ENCODE results near the gene DTD2. TPM values are rescaled to one million over a fixed set of nuclear protein-coding genes. Genes with fewer than 3 reads are reported as not detected.

Gene DTD2
- total RNA-seq, 5 donors from 2014 or later (not counting 1 experiment from before 2014, with no cell fraction given): 11.3 to 23.6 (median 18.1) TPM

DNA sequence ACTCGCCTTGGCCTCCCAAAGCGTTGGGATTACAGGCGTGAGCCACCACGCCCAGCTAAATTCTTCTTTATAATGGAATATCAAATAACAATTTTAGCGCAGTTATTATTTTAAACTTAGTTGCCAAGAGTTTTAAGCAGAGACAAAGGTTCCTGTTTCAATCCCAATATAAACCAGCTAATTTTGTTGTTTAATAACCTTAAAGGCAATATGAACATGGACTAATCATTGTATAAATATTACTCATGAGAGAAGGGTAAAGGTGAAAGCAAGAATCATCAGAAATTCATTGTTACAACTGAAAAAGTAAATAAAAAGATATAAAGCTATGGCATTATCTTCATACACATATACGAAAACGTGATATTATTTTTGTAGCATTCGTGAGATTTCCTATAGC, 8.2 kb downstream of the DTD2 start:
- H3K4me3 Mint-ChIP-seq: no peak overlapping the region
- POLR2A ChIA-PET: no interaction called here

DNA sequence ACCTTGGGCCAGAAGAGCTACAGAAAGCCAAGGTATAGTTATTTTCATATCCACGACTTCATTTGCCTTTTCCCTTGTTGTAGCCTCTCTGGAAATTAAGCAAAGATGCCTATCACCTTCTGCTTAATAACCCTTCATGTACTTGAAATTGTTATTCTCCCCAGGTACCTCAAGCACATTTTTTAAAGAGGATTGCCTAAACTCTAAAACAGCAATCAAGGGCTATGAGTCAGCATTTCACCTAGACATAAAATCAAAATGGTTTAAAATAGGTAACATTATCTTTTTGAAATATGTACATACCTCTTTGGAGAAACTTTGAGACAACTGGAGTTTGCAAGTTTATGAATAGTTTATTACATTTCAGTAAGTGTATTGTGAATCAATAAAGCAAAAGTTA, 11.6 kb downstream of the DTD2 start:
- Mint-ChIP-seq H3K4me1 (peaks cover 0 to 3% (median 0%) of the 10 kb centered on the region in 3 donors), H3K27me3 (no peaks in the 10 kb centered on the region), H3K4me3 (no peak overlapping the region), H3K27ac (no peak overlapping the region), H3K36me3 (peaks cover 30% of the 10 kb centered on the region), H3K9me3 (peaks cover 0 to 4% (median 3%) of the 10 kb centered on the region in 3 donors)
- no peak for DNase-seq
- CTCF ChIA-PET: interaction anchor here in 1 of 2 donors (0.7 to 1.4 kb wide), 2 partner anchors 12 to 25 kb away, joined by 3 to 4 read pairs; partner anchors contain the start of genes DTD2 and HEATR5A
- Histone ChIP-seq H3K9me3 (no peaks in the 10 kb centered on the region), H3K4me3 (ENCODE audit: control insufficient read depth in 1 of 2, extremely low read depth in 1 of 2, low read length in 1 of 2) (no peak overlapping the region), H3K36me3 (ENCODE audit: control insufficient read depth in 2 of 2, extremely low read depth in 1 of 2, insufficient read depth in 1 of 2, low read length in 1 of 2) (peaks cover 0 to 2% of the 10 kb centered on the region in 2 donors), H3K27me3 (replicated peaks in 1 of 2; ENCODE audit: control insufficient read depth in 2 of 2, extremely low read depth in 1 of 2, insufficient read depth in 2 of 2, low read length in 1 of 2) (no peaks in the 10 kb centered on the region), H3K27ac (ENCODE audit: low read length) (no peak overlapping the region), H3K4me1 (ENCODE audit: control insufficient read depth in 1 of 2, extremely low read depth in 1 of 2, insufficient read depth in 2 of 2, low read length in 2 of 2) (no peaks in the 10 kb centered on the region)
- POLR2A ChIA-PET: no interaction called here
- ATAC-seq (replicated peaks in 1 of 4): no peak
- WGBS (ENCODE audit: insufficient coverage): 100% methylated on average over 1 of the region's 1 CpG

More for the DNA sequence above, 8.2 kb downstream of the DTD2 start:
- DNase-seq: no peak
- no peak overlapping the region for H3K27ac ChIP-seq (ENCODE audit: low read length)
- Mint-ChIP-seq H3K9me3 (peaks cover 0 to 1% (median 1%) of the 10 kb centered on the region in 3 donors), H3K27ac (no peak overlapping the region), H3K4me1 (peaks cover 5 to 7% (median 5%) of the 10 kb centered on the region in 3 donors), H3K36me3 (peaks cover 43% of the 10 kb centered on the region), H3K27me3 (no peaks in the 10 kb centered on the region)
- no peaks in the 10 kb centered on the region for H3K9me3 ChIP-seq
- no peaks in the 10 kb centered on the region for H3K27me3 ChIP-seq (replicated peaks in 1 of 2; ENCODE audit: control insufficient read depth in 2 of 2, extremely low read depth in 1 of 2, insufficient read depth in 2 of 2, low read length in 1 of 2)
- CTCF ChIA-PET: interaction anchor here (0.6 to 1.7 kb wide), 8 partner anchors 9 to 791 kb away, joined by 3 to 7 read pairs (median 3); partner anchors contain the start of gene HEATR5A (in 1 of the 2)
- no CpG with 5 or more reads among the region's 8 CpGs for WGBS (ENCODE audit: insufficient coverage)
- no peak overlapping the region for H3K4me3 ChIP-seq (ENCODE audit: control insufficient read depth in 1 of 2, extremely low read depth in 1 of 2, low read length in 1 of 2)
- H3K4me1 ChIP-seq (ENCODE audit: control insufficient read depth in 1 of 2, extremely low read depth in 1 of 2, insufficient read depth in 2 of 2, low read length in 2 of 2): no peaks in the 10 kb centered on the region
- H3K36me3 ChIP-seq (ENCODE audit: control insufficient read depth in 2 of 2, extremely low read depth in 1 of 2, insufficient read depth in 1 of 2, low read length in 1 of 2): peaks cover 0 to 16% of the 10 kb centered on the region in 2 donors
- ATAC-seq (replicated peaks in 1 of 4): no peak

DNA sequence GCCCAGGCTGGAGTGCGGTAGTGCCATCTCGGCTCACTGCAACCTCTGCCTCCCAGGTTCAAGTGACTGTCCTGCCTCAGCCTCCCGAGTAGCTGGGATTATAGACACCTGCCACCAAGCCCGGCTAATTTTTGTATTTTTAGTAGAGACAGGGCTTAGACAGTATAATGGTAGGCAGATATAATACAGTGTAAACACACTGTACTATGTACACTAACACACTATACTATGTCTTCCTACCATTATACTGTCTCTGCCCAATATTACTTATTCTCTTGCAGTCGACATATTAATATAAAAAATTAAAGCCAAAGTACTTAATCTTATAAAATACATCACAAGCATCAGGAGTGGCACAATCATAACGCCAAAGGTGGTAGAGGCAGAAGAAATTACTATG, 15.0 kb downstream of the DTD2 start:
- WGBS (ENCODE audit: insufficient coverage): 100% methylated on average over 2 of the region's 6 CpGs
- H3K27ac ChIP-seq (ENCODE audit: low read length): no peak overlapping the region
- no peaks in the 10 kb centered on the region for H3K9me3 ChIP-seq
- no peaks in the 10 kb centered on the region for H3K36me3 ChIP-seq (ENCODE audit: control insufficient read depth in 2 of 2, extremely low read depth in 1 of 2, insufficient read depth in 1 of 2, low read length in 1 of 2)
- Mint-ChIP-seq H3K27ac (no peak overlapping the region), H3K27me3 (no peaks in the 10 kb centered on the region), H3K36me3 (peaks cover 32% of the 10 kb centered on the region), H3K4me3 (no peak overlapping the region), H3K4me1 (no peaks in the 10 kb centered on the region), H3K9me3 (peaks cover 0 to 4% (median 3%) of the 10 kb centered on the region in 3 donors)
- ChIA-PET POLR2A (no interaction called here), CTCF (no interaction called here)
- no peak overlapping the region for H3K4me3 ChIP-seq (ENCODE audit: control insufficient read depth in 1 of 2, extremely low read depth in 1 of 2, low read length in 1 of 2)
- no peak for DNase-seq
- no peaks in the 10 kb centered on the region for H3K4me1 ChIP-seq (ENCODE audit: control insufficient read depth in 1 of 2, extremely low read depth in 1 of 2, insufficient read depth in 2 of 2, low read length in 2 of 2)
- no peaks in the 10 kb centered on the region for H3K27me3 ChIP-seq (replicated peaks in 1 of 2; ENCODE audit: control insufficient read depth in 2 of 2, extremely low read depth in 1 of 2, insufficient read depth in 2 of 2, low read length in 1 of 2)
- no peak for ATAC-seq (replicated peaks in 1 of 4)

DNA sequence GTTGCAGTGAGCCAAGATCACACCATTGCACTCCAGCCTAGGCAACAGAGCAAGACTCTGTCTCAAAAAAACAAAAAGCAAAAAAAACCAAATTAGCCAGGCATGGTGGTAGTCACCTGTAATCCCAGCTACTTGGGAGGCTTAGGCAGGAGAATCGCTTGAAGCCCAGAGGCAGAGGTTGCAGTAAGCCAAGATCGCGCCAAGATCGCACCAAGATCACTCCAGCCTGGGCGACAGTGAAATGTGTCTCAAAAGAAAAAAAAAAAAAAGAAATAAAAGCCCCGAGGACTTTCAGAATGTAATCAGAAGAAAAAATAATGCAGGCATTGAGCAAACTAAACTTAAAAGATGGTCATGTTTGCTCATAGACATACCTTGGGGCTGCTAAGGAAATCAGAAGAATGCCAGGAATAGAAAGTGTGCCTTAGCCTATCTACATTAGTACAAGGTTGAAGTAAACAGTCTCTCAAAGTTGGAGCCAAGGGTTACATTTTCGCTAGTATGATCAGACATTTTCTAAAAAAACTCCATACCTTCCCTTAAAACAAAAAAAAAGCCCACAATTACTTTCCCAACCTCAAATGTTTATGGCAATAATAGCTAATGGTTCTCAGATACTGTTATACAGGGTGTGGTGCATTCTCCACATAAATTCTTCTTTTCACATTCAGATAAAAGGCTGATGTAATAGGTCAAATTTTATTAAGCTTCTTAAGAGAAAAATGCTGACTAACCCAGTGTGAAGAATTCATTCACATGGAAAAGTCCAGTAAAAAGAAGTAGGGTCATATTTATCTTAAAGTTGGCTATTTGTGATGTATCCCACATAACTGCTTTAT, 15.8 kb downstream of the DTD2 start:
- 100% methylated on average over 1 of the region's 7 CpGs for WGBS (ENCODE audit: insufficient coverage)
- CTCF ChIA-PET: no interaction called here
- H3K36me3 Mint-ChIP-seq: peaks cover 31% of the 10 kb centered on the region

DNA sequence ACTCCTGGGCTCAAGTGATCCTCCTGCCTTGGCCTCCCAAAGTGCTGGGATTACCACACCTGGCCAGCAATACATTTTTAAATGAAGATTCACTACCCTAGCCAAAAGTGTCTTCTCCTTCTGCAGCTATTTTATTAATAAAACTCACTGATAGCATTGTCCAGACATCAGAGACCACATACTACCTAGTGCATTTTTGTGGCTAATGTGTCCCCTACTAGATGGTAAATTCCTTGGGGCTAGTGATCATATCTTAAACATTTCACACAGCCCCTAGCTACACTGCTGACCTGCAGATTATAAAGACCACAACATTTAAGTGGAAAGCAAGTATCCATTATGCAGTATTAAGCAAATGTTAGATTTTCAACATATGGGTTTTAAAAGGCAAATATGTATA, 17.0 kb downstream of the DTD2 start:
- H3K27me3 Mint-ChIP-seq: no peaks in the 10 kb centered on the region
- H3K4me3 Mint-ChIP-seq: no peak overlapping the region
- Histone ChIP-seq H3K36me3 (ENCODE audit: control insufficient read depth in 2 of 2, extremely low read depth in 1 of 2, insufficient read depth in 1 of 2, low read length in 1 of 2) (no peaks in the 10 kb centered on the region), H3K9me3 (no peaks in the 10 kb centered on the region), H3K27ac (ENCODE audit: low read length) (no peak overlapping the region), H3K4me1 (ENCODE audit: control insufficient read depth in 1 of 2, extremely low read depth in 1 of 2, insufficient read depth in 2 of 2, low read length in 2 of 2) (no peaks in the 10 kb centered on the region), H3K27me3 (replicated peaks in 1 of 2; ENCODE audit: control insufficient read depth in 2 of 2, extremely low read depth in 1 of 2, insufficient read depth in 2 of 2, low read length in 1 of 2) (no peaks in the 10 kb centered on the region), H3K4me3 (ENCODE audit: control insufficient read depth in 1 of 2, extremely low read depth in 1 of 2, low read length in 1 of 2) (no peak overlapping the region)
- no peaks in the 10 kb centered on the region for H3K4me1 Mint-ChIP-seq
- DNase-seq (no peak), ATAC-seq (replicated peaks in 1 of 4) (no peak)
- ChIA-PET POLR2A (interaction anchor here (0.6 kb wide), 2 partner anchors 285 to 309 kb away, joined by 4 to 6 read pairs; no protein-coding TSS in a partner anchor), CTCF (no interaction called here)
- H3K36me3 Mint-ChIP-seq: peaks cover 23% of the 10 kb centered on the region
- H3K9me3 Mint-ChIP-seq: peaks cover 0 to 4% (median 3%) of the 10 kb centered on the region in 3 donors
- no peak overlapping the region for H3K27ac Mint-ChIP-seq

More for the DNA sequence above, 15.8 kb downstream of the DTD2 start:
- Histone ChIP-seq H3K4me3 (ENCODE audit: control insufficient read depth in 1 of 2, extremely low read depth in 1 of 2, low read length in 1 of 2) (no peak overlapping the region), H3K9me3 (no peaks in the 10 kb centered on the region), H3K27me3 (replicated peaks in 1 of 2; ENCODE audit: control insufficient read depth in 2 of 2, extremely low read depth in 1 of 2, insufficient read depth in 2 of 2, low read length in 1 of 2) (no peaks in the 10 kb centered on the region), H3K4me1 (ENCODE audit: control insufficient read depth in 1 of 2, extremely low read depth in 1 of 2, insufficient read depth in 2 of 2, low read length in 2 of 2) (no peaks in the 10 kb centered on the region), H3K36me3 (ENCODE audit: control insufficient read depth in 2 of 2, extremely low read depth in 1 of 2, insufficient read depth in 1 of 2, low read length in 1 of 2) (no peaks in the 10 kb centered on the region), H3K27ac (ENCODE audit: low read length) (no peak overlapping the region)
- peaks cover 0 to 4% (median 3%) of the 10 kb centered on the region in 3 donors for H3K9me3 Mint-ChIP-seq
- no peak overlapping the region for H3K4me3 Mint-ChIP-seq
- POLR2A ChIA-PET: no interaction called here
- ATAC-seq (replicated peaks in 1 of 4): no peak
- no peaks in the 10 kb centered on the region for H3K4me1 Mint-ChIP-seq
- H3K27ac Mint-ChIP-seq: no peak overlapping the region
- DNase-seq: no peak
- no peaks in the 10 kb centered on the region for H3K27me3 Mint-ChIP-seq

DNA sequence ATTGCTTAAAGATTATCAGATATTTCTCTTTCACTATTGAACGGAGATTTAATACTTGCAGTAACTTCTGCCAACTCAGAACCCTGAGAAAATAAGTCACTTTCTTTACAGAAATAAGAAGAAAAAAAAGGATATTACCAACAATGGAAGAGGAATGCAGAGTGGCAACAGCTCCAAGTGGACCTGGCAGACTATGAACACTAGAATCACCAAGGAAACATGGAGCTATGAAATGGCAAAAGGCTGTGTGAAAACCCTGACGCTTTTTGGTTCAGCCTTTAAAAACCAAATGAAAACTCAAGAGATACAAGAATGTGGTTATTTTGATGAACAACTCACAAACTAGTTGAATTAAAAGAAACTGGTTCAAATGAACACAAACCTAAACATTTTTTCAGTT, 17.7 kb downstream of the DTD2 start:
- Histone ChIP-seq H3K27ac (ENCODE audit: low read length) (no peak overlapping the region), H3K9me3 (no peaks in the 10 kb centered on the region), H3K4me1 (ENCODE audit: control insufficient read depth in 1 of 2, extremely low read depth in 1 of 2, insufficient read depth in 2 of 2, low read length in 2 of 2) (no peaks in the 10 kb centered on the region), H3K36me3 (ENCODE audit: control insufficient read depth in 2 of 2, extremely low read depth in 1 of 2, insufficient read depth in 1 of 2, low read length in 1 of 2) (no peaks in the 10 kb centered on the region), H3K27me3 (replicated peaks in 1 of 2; ENCODE audit: control insufficient read depth in 2 of 2, extremely low read depth in 1 of 2, insufficient read depth in 2 of 2, low read length in 1 of 2) (no peaks in the 10 kb centered on the region), H3K4me3 (ENCODE audit: control insufficient read depth in 1 of 2, extremely low read depth in 1 of 2, low read length in 1 of 2) (no peak overlapping the region)
- DNase-seq: no peak
- no CpG with 5 or more reads among the region's 2 CpGs for WGBS (ENCODE audit: insufficient coverage)
- CTCF ChIA-PET: no interaction called here
- Mint-ChIP-seq H3K4me1 (no peaks in the 10 kb centered on the region), H3K9me3 (peaks cover 0 to 4% (median 3%) of the 10 kb centered on the region in 3 donors), H3K36me3 (peaks cover 23% of the 10 kb centered on the region), H3K27me3 (no peaks in the 10 kb centered on the region), H3K27ac (no peak overlapping the region), H3K4me3 (no peak overlapping the region)
- POLR2A ChIA-PET: interaction anchor here (0.6 kb wide), 2 partner anchors 284 to 309 kb away, joined by 4 to 6 read pairs; no protein-coding TSS in a partner anchor
- ATAC-seq (replicated peaks in 1 of 4): no peak

Measured in T-cell (primary cell).